HL-60 (cell line): ENCODE data around the gene ZNF562.
"Not testable (repeated sequence)": the region's sequence is repeated elsewhere in the genome, so short reads cannot be mapped to it uniquely, and the experiment has no call there.

ENCODE experiments used
- SPI1 ChIP-seq: IDR thresholded peaks from 2 replicates; pipeline ENCODE4 v1.6.1; 2012; ENCODE audit warnings: low read depth, mild to moderate bottlenecking, borderline replicate concordance
- TF ChIP-seq, protein P1 (sequence below): IDR thresholded peaks from one replicate; pipeline ENCODE4 v1.5.1; 2011; ENCODE audit warnings: low read length, control low read depth, inconsistent platforms; ENCODE audit not compliant: insufficient read depth

DNA sequence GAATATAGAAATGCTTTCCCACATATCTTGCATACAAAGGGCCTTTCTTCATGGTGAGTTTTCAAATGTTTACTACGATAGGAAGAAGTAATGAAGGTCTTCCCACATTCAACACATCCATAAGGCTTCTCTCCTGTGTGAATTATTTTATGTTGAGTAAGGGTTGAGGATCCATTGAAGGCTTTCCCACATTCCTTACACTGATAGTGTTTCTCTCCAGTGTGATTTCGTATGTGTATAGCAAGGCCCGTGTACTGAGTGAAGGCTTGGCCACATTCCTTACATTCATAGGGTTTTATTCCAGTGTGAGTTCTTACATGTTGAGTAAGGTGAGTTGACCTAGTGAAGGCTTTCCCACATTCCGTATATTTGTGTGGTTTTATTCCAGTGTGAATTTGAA lies 15.4 kb upstream of the ZNF562 start:
- TF ChIP-seq SPI1, result not testable (repeated sequence)
- TF ChIP-seq, protein P1, sequence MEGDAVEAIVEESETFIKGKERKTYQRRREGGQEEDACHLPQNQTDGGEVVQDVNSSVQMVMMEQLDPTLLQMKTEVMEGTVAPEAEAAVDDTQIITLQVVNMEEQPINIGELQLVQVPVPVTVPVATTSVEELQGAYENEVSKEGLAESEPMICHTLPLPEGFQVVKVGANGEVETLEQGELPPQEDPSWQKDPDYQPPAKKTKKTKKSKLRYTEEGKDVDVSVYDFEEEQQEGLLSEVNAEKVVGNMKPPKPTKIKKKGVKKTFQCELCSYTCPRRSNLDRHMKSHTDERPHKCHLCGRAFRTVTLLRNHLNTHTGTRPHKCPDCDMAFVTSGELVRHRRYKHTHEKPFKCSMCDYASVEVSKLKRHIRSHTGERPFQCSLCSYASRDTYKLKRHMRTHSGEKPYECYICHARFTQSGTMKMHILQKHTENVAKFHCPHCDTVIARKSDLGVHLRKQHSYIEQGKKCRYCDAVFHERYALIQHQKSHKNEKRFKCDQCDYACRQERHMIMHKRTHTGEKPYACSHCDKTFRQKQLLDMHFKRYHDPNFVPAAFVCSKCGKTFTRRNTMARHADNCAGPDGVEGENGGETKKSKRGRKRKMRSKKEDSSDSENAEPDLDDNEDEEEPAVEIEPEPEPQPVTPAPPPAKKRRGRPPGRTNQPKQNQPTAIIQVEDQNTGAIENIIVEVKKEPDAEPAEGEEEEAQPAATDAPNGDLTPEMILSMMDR, result not testable (repeated sequence)
